HG02981 (cell line): ENCODE data around the gene CACNA2D2.

Experiments
- ATAC-seq: cut with Tn5 transposase; IDR thresholded peaks from one replicate; pipeline ENCODE4 v1.9.1; 2021; ENCODE audit warnings: mild to moderate bottlenecking, moderate library complexity; ENCODE audit not compliant: unreplicated experiment

The CACNA2D2 gene

GRCh38 chr3:50354186-50354764 lies 149.2 kb downstream of the CACNA2D2 start:
- ATAC-seq = no peak

GRCh38 chr3:50353245-50354004 lies 150.0 kb downstream of the CACNA2D2 start:
- no peak for ATAC-seq

GRCh38 chr3:50352781-50353180 lies 150.7 kb downstream of the CACNA2D2 start:
- ATAC-seq = no peak

GRCh38 chr3:50351323-50351697 lies 152.1 kb downstream of the CACNA2D2 start:
- no peak for ATAC-seq

- ATAC-seq = peak; percentile 82
These were observed 152.7 kb downstream of the CACNA2D2 start, which contains the start of the genes CYB561D2 and NPRL2 for GRCh38 chr3:50350527-50351322. CYB561D2 (plus strand) TSS chr3:50350862; CDS start chr3:50351434, 572 bp downstream. NPRL2 (minus strand) TSS chr3:50350775; CDS start chr3:50350652, 123 bp downstream.

- ATAC-seq = no peak
These were observed 153.3 kb downstream of the CACNA2D2 start for GRCh38 chr3:50350213-50350526.

GRCh38 chr3:50347187-50347813 lies 156.1 kb downstream of the CACNA2D2 start:
- no peak for ATAC-seq

- ATAC-seq = no peak
These were observed 157.7 kb downstream of the CACNA2D2 start, which contains the start of gene ZMYND10 for GRCh38 chr3:50345586-50346234. ZMYND10 (minus strand) TSS chr3:50345732; CDS start chr3:50345579, 153 bp downstream.

GRCh38 chr3:50345008-50345407 lies 158.4 kb downstream of the CACNA2D2 start:
- no peak for ATAC-seq

GRCh38 chr3:50342813-50343633 lies 160.4 kb downstream of the CACNA2D2 start:
- ATAC-seq = no peak

GRCh38 chr3:50341996-50342650 lies 161.3 kb downstream of the CACNA2D2 start:
- no peak for ATAC-seq

- no peak for ATAC-seq
These were observed 161.9 kb downstream of the CACNA2D2 start for GRCh38 chr3:50341537-50341936.

GRCh38 chr3:50340448-50341329 lies 162.7 kb downstream of the CACNA2D2 start, which contains the start of gene RASSF1:
RASSF1 (minus strand) TSS chr3:50340836; CDS start chr3:50340805, 31 bp downstream.
- ATAC-seq = no peak

- ATAC-seq = no peak
These were observed 163.3 kb downstream of the CACNA2D2 start for GRCh38 chr3:50340147-50340447.

- no peak for ATAC-seq
These were observed 163.8 kb downstream of the CACNA2D2 start for GRCh38 chr3:50339485-50340146.

GRCh38 chr3:50338965-50339364 lies 164.5 kb downstream of the CACNA2D2 start:
- no peak for ATAC-seq

- peak; percentile 67 for ATAC-seq
These were observed 166.1 kb downstream of the CACNA2D2 start for GRCh38 chr3:50337175-50337861.
